ENCODE data around the gene LMX1A. TPM values are rescaled to one million over a fixed set of nuclear protein-coding genes. Genes with fewer than 3 reads are reported as not detected.

LMX1A gene
- total RNA-seq, 1 donor from 2014 or later: not detected

- Mint-ChIP-seq H3K9me3 (ENCODE audit: unreplicated experiment) (no peaks in the 10 kb centered on the region), H3K4me1 (ENCODE audit: unreplicated experiment) (peaks cover 17% of the 10 kb centered on the region), H3K27ac (ENCODE audit: unreplicated experiment) (no peak overlapping the region), H3K36me3 (ENCODE audit: unreplicated experiment) (no peaks in the 10 kb centered on the region), H3K4me3 (ENCODE audit: unreplicated experiment) (peak overlapping the region; percentile 32), H3K27me3 (ENCODE audit: unreplicated experiment) (peaks cover 86% of the 10 kb centered on the region)
- no peak for DNase-seq (ENCODE audit: extremely low spot score, unreplicated experiment)
- TF ChIP-seq CTCF (IDR thresholded peaks at IDR 0.05): no peak
These were observed 1.2 kb downstream of the LMX1A start for GRCh38 chr1:165355139-165355976.

- Mint-ChIP-seq H3K9me3 (ENCODE audit: unreplicated experiment) (no peaks in the 10 kb centered on the region), H3K27me3 (ENCODE audit: unreplicated experiment) (peaks cover 86% of the 10 kb centered on the region), H3K4me3 (ENCODE audit: unreplicated experiment) (no peak overlapping the region), H3K36me3 (ENCODE audit: unreplicated experiment) (no peaks in the 10 kb centered on the region), H3K27ac (ENCODE audit: unreplicated experiment) (no peak overlapping the region), H3K4me1 (ENCODE audit: unreplicated experiment) (peaks cover 17% of the 10 kb centered on the region)
- DNase-seq (ENCODE audit: extremely low spot score, unreplicated experiment): no peak
- TF ChIP-seq CTCF (IDR thresholded peaks at IDR 0.05): no peak
These were observed 1.8 kb downstream of the LMX1A start for GRCh38 chr1:165354739-165355138.

GRCh38 chr1:165353731-165354671 lies 2.5 kb downstream of the LMX1A start:
- H3K36me3 Mint-ChIP-seq (ENCODE audit: unreplicated experiment): no peaks in the 10 kb centered on the region
- no peak for DNase-seq (ENCODE audit: extremely low spot score, unreplicated experiment)
- H3K27me3 Mint-ChIP-seq (ENCODE audit: unreplicated experiment): peaks cover 89% of the 10 kb centered on the region
- H3K27ac Mint-ChIP-seq (ENCODE audit: unreplicated experiment): no peak overlapping the region
- H3K4me1 Mint-ChIP-seq (ENCODE audit: unreplicated experiment): peaks cover 17% of the 10 kb centered on the region
- no peak for TF ChIP-seq CTCF (IDR thresholded peaks at IDR 0.05)
- no peaks in the 10 kb centered on the region for H3K9me3 Mint-ChIP-seq (ENCODE audit: unreplicated experiment)
- H3K4me3 Mint-ChIP-seq (ENCODE audit: unreplicated experiment): peak overlapping the region; percentile 35

- Mint-ChIP-seq H3K27ac (ENCODE audit: unreplicated experiment) (no peak overlapping the region), H3K4me3 (ENCODE audit: unreplicated experiment) (no peak overlapping the region), H3K27me3 (ENCODE audit: unreplicated experiment) (peaks cover 86% of the 10 kb centered on the region), H3K9me3 (ENCODE audit: unreplicated experiment) (no peaks in the 10 kb centered on the region), H3K4me1 (ENCODE audit: unreplicated experiment) (peaks cover 17% of the 10 kb centered on the region), H3K36me3 (ENCODE audit: unreplicated experiment) (no peaks in the 10 kb centered on the region)
- DNase-seq (ENCODE audit: extremely low spot score, unreplicated experiment): no peak
- no peak for TF ChIP-seq CTCF (IDR thresholded peaks at IDR 0.05)
These were observed 3.8 kb downstream of the LMX1A start for GRCh38 chr1:165352442-165353293.

Data from osteocyte (in vitro differentiated cells).